TTC549 (cell line): Measurements from ENCODE around the gene PCDHA13.
"Not testable (repeated sequence)": the region's sequence is repeated elsewhere in the genome, so short reads cannot be mapped to it uniquely, and the experiment has no call there.

Source experiments
- FAIRE-seq: peaks from 2 replicates; lab custom pipeline; 2012; peaks lifted over from hg19 to GRCh38; lab: Jason Lieb, UNC

The PCDHA13 gene

GRCh38 chr5:140870221-140871201 is 11.4 kb upstream of the PCDHA13 start:
- FAIRE-seq, result no peak

- peak; percentile 47 for FAIRE-seq
Observed at GRCh38 chr5:140875085-140876065, 6.5 kb upstream of the PCDHA13 start, which contains the start of gene PCDHA12. PCDHA12 (plus strand) TSS chr5:140875308; CDS start chr5:140875473, 165 bp downstream.

- not testable (repeated sequence) for FAIRE-seq
Observed at GRCh38 chr5:140876541-140877261, 5.2 kb upstream of the PCDHA13 start.

GRCh38 chr5:140877262-140877581 is 4.7 kb upstream of the PCDHA13 start:
- no peak for FAIRE-seq

GRCh38 chr5:140882591-140882899 is 621 bp downstream of the PCDHA13 start:
- no peak for FAIRE-seq

GRCh38 chr5:140883373-140883772 is 1.4 kb downstream of the PCDHA13 start:
- no peak for FAIRE-seq

- no peak for FAIRE-seq
Observed at GRCh38 chr5:140883927-140884697, 2.2 kb downstream of the PCDHA13 start.

GRCh38 chr5:140916325-140916724 is 34.4 kb downstream of the PCDHA13 start:
- no peak for FAIRE-seq

- no peak for FAIRE-seq
Observed at GRCh38 chr5:140923601-140924000, 41.7 kb downstream of the PCDHA13 start.

- no peak for FAIRE-seq
Observed at GRCh38 chr5:140925806-140926442, 44.0 kb downstream of the PCDHA13 start, which contains the start of gene PCDHAC1. PCDHAC1 (plus strand) TSS chr5:140926299; CDS start chr5:140926893, 594 bp downstream.

GRCh38 chr5:140926443-140927227 is 44.7 kb downstream of the PCDHA13 start:
- no peak for FAIRE-seq

GRCh38 chr5:140927228-140927573 is 45.3 kb downstream of the PCDHA13 start:
- no peak for FAIRE-seq
